NCI-H1092 (cell line): ENCODE data around the gene ZNF354C.
"Not testable (repeated sequence)": the region's sequence is repeated elsewhere in the genome, so short reads cannot be mapped to it uniquely, and the experiment has no call there.

Source experiments
- DNase-seq: peaks from one replicate; lab custom pipeline; 2025; lab: John Stamatoyannopoulos, UW

ZNF354C gene

DNA sequence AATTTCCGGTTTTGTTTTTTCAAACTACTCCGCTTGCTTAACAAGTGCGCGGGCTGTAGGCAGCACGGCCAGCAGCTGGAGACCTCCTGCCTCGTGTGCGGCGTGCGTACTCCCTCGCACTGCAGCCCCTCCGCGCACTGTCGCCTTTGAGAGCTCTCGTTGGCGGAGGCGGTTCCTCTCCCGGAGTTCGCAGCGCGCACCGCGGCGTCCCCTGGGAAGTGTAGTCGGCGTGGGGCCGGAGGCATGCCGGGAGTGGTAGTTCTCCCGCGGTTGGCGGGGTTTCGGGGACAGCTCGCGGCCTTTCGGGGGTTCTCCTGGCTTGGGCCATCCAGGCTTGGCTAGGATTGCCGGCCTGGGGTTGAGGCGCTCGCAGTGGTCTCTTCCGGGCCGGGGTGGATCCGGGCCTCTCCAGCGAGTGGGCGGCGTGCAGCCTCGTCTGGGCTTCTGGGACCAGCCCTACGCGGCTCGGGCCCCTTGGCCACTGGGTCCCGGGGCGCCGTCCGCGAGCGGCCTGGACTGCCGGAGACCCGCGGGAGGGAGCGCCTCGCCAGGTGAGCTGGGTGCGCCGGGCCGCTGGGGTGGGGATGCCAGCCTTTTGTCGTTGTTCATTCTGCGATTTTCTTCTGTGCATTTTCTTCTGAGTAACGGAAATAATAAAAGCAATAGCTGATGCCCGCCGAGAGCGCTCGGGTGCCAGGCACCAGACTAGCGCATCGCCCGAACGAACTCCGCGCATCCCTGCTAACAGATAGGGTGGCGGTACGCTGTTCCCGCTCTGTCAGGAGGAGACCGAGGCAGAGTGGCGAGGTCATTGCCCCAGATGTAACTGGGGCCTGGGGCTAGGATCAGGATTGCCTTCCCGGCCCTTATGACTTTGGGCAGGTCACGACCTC is at the start of gene ZNF354C:
Gene ZNF354C, plus strand, starts transcription at position 258 of the 893 bp plus-strand sequence. CDS start 1,696 bp downstream, outside the sequence.
- DNase-seq = peak; percentile 83

DNA sequence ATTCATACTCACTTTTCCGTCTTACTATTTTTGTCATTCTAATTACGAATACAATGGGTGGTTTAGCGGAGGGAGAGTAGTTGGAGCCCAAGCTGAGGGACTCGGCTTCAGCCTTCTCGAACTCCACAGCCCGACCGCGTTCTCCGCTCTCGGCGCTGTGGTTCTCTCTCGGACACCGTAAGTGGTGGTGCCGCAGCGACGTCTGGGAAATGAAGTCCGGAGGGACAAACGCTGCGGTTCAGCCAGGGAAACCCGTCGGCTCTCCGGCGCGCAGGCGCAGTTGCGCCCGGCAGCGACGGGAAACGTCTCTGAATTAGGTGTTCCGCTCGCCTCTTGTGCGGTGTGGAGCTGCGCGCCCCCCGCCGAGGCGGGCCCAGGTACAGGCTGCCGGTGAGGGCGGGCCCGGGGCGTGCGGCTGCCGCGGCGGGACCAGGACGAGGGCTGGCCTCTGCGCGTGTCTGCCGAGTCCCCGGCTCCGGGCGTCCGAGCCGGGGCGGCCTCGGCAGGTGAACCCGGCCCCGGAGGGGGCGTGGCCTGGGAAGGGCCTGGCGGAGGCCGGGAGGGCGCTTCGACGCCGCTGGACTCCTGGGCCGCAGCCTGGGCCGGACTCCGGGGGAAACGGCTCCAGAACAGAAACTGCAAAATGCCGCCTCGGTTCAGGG is 36.5 kb upstream of the ZNF354C start, which contains the start of gene ZNF879:
Gene ZNF879, plus strand, starts transcription at position 277 of the 662 bp plus-strand sequence. CDS start 1,201 bp downstream, outside the sequence.
- peak; percentile 89 for DNase-seq

DNA sequence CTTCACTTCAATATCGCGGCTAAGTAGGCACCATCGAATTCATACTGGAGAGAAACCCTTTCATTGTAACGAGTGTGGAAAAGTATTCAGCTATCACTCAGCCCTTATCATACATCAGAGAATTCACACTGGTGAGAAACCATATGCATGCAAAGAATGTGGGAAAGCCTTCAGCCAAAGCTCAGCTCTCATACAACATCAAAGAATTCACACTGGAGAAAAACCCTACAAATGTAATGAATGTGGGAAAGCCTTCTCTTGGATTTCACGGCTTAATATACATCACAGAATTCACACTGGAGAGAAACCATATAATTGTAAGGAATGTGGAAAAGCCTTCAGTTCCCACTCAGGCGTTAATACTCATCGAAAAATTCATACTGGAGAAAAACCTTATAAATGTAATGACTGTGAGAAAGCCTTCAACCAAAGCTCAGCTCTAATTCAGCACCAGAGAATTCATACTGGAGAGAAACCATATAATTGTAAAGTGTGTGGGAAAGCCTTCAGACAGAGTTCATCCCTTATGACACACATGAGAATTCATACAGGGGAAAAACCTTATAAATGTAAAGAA is 27.1 kb upstream of the ZNF354C start:
- no peak for DNase-seq

GRCh38 chr5:179044765-179045164 is 15.4 kb upstream of the ZNF354C start:
- no peak for DNase-seq

DNA sequence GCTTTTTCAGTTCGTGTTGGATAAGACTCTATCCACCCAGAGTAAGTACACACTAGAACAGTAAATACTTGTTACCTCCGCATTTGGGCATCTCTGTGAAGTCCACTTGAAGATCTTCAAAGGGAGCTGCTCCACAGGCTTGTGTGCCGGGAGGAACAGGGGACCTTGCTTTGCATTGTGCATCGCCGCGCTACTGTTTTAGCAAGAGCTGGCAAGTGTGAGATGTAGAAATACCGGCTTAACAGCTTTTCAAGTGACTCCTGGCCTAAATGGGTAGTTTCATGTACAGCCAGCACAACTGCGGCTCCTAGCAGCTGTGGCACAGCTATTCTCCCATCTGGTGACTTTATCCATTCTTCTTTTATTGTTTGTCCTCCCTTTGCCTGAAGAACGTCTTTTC is 8.4 kb upstream of the ZNF354C start:
- no peak for DNase-seq

GRCh38 chr5:179054036-179054785 is 6.0 kb upstream of the ZNF354C start:
- no peak for DNase-seq

DNA sequence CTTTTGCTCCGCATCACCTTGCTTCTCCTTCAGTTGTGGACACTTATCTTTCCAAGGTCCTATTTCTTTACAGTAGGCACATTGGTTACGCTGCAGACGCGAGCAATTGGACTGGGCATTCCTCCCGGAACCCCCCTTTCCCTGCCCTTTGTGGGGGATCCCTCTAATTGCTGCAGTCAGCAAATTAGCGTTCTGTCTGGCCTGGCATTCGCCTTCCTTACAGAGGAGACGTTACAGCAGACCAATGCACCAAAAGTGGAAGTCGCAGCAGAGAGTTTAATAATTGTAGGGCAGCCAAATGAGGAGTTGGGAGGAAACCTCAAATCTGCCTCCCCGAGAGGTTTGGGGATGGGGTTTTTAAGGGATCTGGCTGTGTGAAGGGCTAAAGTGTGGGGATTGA is 5.3 kb upstream of the ZNF354C start:
- no peak for DNase-seq

DNA sequence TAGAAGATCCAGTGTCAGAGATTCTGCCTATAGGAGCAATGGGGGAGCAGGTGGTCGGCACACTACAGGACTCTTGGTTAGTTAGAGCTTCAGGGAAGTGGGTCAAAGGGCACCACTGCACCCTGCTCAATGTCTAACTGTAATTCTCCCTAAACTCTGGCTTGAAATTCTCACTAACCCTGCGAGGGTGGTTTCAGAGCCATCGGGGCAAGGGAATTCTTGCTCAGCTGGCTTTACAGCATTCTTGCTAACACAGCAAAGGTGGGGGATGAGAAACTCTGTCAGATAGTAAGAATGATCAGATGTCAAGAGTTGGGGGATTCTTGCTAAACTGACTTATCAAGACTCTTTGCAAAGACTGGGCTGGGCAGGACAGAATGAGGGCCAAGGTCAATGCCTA is 4.7 kb upstream of the ZNF354C start:
- no peak for DNase-seq

DNA sequence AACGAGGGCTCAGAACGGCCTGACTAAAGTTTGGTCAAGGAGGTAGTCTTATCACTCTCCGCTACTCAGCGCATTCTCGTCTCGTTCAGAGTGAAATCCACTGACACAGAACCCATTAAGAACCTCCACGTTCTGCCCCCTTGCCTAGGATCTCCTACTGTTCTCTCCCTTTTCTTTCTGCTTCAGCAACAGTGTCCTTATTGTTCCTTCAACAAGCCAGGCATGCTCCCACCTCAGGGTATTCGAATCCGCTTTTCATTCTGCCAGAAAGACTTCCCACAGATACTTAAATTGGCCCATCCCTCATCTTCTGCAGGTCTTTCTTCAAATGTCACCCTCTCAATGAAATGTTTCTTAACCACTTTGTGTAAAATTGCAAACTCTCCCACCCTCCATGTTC is 4.3 kb upstream of the ZNF354C start:
- DNase-seq = no peak

- no peak for DNase-seq
Observed at GRCh38 chr5:179061025-179061424, 852 bp downstream of the ZNF354C start.

DNA sequence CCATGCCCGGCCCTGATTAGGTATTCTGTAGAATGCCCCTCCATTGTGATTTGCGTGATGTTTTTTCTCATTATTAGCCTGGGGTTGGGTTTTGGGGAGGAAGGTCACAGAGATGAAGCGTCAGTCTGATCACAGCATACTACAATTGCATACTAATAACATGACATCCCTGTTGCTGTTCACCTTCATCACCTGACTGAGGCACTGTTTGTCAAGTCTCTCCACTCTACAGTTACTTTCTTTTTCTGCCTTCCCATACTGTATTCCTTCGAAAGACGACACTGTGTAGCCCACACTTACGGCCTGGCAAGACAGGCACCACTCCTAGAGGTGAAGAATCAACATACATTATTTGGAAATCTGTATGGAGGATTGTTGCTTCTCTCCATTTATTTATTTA is 5.5 kb downstream of the ZNF354C start:
- no peak for DNase-seq

DNA sequence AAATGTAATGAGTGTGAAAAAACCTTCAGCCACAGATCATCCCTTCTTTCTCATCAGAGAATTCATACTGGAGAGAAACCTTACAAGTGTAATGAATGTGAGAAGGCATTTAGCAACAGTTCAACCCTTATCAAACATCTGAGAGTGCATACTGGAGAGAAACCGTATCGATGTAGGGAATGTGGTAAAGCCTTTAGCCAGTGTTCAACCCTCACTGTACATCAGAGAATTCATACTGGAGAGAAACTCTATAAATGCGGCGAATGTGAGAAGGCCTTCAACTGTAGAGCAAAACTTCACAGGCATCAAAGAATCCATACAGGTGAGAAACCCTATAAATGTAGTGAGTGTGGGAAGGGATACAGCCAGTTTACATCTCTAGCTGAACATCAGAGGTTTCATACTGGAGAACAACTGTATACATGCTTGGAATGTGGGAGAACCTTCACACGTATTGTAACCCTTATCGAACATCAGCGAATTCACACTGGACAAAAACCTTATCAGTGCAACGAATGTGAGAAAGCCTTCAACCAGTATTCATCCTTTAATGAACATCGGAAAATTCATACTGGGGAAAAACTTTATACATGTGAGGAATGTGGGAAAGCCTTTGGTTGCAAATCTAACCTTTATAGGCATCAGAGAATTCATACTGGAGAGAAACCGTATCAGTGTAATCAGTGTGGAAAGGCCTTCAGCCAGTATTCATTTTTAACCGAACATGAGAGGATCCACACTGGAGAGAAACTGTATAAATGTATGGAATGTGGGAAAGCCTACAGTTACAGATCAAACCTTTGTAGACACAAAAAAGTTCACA is 19.2 kb downstream of the ZNF354C start:
- no peak for DNase-seq

DNA sequence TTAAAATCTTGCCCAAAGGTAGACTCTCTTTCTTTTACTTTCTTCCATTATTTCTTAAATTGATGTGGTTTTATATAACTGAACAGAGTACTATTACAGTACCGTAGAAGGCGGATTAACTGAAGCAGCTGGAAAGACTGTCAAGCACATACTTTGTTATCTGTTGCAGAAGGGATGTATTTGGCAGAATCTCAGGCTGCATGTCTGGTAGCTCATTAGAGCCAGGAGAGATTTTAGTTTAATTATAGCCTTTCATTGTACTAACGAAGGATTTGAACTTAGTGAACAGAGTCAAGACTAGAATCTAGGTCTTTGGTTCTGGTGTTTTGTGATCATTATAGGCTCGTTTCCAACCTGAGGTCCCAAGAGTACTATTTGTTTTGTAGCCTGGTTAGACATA is 20.6 kb downstream of the ZNF354C start:
- DNase-seq = no peak

GRCh38 chr5:179089502-179089901 is 29.3 kb downstream of the ZNF354C start:
- DNase-seq = no peak

- not testable (repeated sequence) for DNase-seq
Observed at GRCh38 chr5:179101282-179101681, 41.1 kb downstream of the ZNF354C start.

- DNase-seq = no peak
Observed at GRCh38 chr5:179110528-179110927, 50.4 kb downstream of the ZNF354C start.

- DNase-seq = no peak
Observed at GRCh38 chr5:179111267-179112207, 51.4 kb downstream of the ZNF354C start.

DNA sequence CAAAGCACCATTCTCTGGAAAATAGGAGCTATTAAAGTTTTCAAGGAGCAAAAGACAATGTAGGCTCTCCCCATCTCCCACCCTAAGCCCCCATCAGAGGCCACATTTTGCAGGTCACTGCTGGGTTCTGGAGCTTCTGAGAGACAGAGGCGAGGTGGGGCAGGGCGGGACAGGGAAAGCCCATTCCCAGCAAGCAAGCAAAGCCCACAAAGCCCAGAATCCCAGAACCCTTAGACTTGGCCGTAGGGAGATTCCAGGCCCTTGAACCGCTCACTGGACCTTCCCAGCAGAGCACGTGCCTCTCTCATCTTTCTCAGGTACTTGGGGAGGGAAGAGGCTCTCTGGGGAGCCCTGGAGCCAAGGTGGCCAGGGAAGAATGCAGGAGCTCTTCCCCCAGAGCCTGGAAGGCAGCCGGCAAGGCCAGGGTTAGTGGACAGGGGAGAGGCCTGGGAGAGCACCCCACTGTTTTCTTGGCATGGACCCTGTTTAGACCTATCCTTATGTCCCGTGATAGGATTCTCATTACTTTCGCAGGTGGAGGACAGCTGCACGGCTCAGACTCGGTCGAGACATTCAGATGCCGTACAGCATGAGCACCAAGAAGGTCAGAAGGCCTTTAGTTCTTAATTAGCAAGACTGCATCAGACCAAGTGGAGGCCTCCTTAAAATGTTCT is 52.4 kb downstream of the ZNF354C start:
- no peak for DNase-seq

GRCh38 chr5:179113143-179113530 is 53.0 kb downstream of the ZNF354C start:
- no peak for DNase-seq
